Fibroblast of skin of right biceps (primary cell): Measurements from ENCODE around the gene GALNT18.
A peak's percentile ranks its signal among the peaks of the same experiment; 100 is the strongest.
"Not testable (repeated sequence)": the region's sequence is repeated elsewhere in the genome, so short reads cannot be mapped to it uniquely, and the experiment has no call there.

Experiments used
- DNase-seq: peaks from one replicate; pipeline ENCODE4 v3.0.0-alpha.2; 2013

GALNT18 gene

DNA sequence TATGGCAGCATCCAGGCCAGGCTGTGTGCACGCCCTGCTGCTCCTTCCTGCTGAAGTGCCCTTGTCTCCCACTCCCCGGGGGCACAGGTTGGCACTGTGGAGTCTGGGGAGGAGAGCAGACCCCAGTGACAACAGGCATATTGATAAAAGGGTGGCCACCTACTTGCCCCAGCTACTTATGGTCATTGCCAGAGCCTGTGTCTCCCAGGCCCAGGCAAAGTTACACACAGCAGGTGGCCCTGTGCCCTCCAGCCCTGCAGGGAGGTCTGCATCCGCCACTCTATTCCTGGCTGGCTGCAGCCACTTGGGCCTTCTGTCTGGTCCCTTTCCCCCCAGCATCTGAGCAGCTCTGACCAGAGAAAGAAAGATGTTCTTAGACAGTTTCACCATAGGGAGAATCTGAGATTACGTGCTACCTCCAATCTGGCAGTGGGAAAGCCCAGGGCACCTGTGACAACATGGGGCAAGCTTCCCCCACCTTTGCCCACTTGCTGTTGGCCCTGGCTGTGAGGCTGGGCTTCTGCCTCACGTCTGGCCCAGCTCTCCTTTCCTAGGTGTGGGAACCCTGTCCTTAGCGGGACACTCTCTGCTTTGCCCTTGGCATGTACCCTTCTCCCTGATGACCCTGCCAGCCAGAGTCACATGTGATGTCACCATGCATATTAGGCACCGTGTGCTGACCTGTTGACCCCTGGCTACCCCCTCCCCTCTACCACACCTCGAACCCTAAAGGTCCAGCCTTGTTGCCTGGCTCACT, 243.4 kb downstream of the GALNT18 start:
- DNase-seq, result no peak

DNA sequence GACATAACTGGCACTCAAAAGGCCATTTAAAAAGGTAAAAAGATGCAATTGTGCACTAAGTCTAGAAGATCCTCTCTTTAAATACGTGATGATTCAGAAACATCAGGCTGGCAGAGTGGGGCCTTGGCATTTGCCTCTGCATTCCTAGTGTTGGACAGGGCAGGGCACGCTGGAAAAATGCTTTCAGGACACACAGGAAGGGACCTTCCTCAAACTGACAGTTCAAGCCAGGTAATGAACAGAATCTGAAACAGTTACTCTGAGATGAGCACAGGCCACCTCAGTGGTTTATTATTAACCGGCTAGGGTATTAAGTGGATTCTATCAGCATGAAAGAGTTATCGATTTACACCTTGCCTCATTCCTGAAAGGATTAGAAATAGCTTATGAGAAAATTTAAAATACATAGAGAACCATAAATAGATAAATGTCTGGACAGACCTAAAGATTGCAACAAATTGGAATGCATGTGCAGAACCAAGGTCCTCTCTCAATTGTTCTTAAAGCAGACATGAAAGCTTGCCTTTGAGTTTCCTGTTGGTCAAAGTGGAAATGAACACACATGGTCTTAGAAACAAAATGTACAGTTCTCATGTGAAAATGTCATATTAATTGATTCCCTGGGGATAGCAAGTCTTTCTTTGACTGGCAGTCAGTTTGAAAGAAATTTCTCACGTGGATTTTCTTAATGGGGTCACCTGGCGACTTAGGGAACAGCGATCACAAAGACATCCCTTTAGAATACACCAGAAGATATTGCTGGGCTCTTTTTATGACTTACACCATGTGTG, 247.3 kb downstream of the GALNT18 start:
- no peak for DNase-seq

DNA sequence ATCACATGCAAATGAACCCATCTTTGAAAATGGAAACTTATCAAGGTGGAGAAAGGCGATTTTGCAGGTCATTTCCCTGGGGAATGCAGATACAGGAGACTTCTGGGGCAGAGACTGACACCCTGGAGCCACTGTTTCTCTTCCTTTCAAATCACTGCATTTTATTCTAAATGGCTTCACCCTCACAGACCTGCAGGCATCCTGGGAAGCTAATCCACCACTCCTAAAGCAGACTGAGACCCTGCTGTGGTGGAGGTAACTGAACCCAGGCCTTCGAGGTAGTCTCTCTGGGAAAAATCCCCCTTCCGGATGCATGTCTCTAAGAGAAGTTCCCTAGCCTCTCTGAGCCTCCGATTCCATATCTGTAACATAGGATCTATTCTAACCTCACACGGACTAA, 247.9 kb downstream of the GALNT18 start:
- DNase-seq, result no peak

DNA sequence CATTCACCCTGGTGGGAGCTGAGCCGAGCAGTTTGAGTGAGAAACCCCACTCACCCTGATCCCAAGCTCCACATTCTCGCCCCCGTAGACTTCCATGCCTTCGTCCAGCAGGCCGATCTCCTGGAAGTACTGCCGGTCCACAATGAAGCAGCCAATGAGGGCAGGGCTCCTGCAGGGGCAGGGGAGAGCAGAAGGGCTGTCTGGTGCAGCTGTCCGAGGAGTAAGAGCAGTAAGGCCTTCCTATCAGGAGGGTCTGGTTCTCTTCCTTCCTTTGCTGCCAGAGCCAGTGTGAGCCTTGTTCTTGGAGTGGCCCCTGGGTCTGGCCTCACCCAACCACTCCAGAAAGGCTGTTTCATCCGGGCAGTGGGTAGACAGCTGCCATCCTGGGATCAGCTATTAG, 249.3 kb downstream of the GALNT18 start:
- no peak for DNase-seq

DNA sequence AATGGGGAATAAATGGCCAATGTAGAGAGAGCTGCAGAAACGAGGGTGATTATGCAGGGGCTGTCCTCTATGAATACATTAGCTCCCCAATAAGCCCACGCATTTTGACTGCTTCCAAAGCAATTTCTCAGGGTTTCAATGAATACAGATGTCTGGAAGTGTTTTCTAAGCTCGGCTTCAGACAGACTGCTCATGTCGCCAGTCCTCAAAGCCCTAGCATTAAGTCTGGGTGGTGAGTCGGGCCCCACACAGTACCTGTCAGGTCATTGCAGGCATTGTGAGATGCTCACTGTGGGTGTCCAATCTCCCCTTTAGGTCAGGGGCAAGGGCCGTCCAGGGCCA, 250.9 kb downstream of the GALNT18 start:
- no peak for DNase-seq

DNA sequence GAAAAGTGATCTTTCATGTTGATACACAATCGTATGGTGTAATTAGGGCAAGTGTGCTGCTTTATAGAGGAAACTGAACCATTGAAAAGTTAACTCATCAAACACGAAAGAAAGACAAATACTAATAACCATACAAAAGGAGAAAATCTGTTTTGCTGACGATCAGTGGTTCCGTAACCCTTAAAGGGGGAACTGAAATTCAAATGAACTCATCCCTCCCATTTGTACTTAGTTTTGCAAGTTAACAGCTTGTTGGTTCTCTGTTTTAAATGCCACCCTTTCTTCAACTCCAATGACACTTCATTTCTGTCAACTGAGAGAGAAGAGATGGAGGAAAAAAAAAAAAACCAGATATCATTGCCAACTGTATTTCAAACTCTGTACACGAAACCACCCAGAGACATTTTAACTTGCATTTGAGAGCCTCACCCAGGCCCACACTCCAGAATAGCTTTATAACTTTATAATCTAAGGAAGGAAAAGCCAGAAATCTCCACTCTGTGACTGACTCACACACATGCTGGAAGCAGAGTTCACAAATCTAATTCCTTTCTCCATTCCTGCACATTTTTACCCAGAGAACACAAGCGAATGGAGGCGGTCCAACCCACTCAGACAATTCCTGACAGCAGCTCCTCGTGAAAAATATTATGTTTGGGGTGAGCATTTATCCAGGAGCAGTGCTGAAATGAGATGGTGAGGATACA, 251.4 kb downstream of the GALNT18 start:
- no peak for DNase-seq

DNA sequence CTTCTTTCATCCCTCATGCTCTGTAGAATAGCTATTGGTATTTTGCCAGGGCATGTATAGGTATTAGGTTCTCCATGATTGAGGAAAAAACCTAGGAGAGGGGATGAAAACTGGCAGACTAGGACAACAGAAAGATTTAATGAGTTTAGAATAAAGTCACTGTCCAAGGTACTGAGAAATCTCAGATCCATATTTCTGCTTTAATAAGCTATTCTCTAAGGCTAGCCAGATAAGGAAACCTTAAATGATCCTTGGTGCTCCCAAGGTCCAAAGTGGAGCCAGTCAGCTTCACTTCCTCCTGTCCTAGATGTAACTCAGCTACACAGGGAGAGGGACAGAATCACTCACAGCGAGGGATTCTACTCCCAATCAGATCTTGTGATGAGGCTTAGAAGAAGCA, 255.0 kb downstream of the GALNT18 start:
- peak; percentile 14 for DNase-seq

DNA sequence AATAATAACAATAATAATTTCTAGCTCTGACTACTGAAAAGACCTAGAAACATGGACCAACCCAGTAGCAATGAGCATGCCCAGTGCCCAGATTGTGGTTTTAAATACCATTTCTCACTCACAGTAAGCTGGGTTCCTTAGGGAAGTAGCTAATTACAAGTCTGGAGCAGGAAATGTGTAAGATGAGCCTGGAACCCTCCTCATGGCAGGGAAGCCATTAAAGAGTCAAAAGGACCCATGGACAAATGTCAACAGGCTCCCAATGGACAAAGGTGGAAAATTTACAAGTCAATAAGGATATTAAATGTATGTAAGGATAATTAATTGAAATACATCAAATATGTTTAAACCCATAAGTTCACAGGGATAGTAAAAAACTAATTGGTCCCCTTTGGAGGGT, 258.1 kb downstream of the GALNT18 start:
- DNase-seq, result no peak

DNA sequence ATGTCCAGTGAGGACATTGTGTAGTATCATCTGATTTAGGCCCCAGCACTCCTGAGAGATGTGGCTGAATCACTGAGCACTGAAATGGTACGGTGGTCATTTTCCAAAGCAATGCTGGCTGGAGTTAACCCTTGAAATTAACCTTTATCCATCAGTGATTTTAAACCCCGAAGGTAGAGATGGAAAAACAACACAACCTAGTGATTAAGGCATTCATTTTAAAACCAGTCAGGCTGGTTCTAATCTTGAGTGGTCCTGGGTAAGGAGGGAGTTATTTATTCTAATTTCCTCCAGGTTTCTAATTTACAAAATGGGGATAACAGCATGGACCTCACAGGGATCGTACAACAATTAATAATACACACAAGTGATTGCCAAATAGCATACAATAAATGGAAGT, 262.2 kb downstream of the GALNT18 start:
- no peak for DNase-seq

DNA sequence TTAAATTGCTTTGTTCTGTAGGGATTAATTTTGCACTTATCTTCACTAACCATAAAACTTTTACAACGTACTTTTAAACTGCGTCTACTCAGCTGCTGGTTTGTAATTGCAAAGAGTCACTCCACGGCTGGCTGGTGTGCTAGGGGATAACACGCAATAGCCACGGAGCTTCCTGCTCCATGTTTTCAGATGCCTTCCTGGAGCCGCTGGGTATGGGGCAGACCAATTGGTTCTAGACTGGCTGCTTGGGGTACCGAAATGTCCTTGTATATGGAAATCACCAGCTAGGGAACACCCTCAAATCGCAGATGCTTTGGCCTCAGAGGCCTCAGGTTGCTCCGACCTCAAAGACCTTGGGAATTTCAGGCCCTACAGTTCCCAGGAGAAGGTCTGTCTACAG, 265.0 kb downstream of the GALNT18 start:
- no peak for DNase-seq

DNA sequence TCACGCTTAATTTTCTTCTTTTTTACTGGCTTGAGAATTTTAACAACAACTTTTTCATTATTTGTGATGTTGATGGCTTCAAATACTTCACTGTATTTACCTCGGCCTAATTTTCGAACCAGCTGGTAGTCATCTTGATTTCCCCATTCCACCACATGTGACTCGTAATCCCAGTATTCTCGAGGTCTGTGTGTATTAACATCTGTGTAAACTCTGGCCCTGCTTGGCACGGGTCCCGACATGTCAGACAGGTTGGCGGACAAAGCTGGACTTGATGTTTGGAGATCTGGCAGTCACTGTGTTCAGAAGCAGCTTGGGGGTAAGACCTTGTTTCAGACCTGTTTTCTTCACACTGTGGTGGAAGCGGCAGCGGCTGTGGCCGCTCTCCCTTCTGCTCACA, 268.9 kb downstream of the GALNT18 start, which contains the start of gene CSNK2A3:
Gene CSNK2A3 (minus strand): TSS at position 373 of the 400 bp plus-strand sequence. CDS start 131 bp downstream, at position 242.
- DNase-seq, result not testable (repeated sequence)

DNA sequence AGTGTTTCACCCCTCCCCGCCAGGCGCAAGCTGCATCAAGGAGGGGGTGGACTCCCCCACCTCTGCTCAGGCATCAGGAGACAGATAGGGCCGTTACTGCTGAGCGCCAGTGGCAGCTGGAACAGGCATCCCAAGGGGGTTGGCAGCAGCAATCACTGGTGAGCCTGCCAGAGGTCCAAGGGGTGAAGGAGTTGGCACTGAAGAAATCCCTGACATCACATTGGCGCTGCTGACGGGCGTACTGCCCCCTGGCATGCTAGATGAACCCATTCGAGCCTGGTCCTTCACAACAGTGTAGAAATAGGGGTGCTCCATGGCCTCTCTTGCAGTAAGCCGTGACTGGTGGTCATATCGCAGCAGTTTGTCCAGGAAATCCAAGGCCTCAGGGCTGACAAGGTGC, 270.0 kb downstream of the GALNT18 start:
- DNase-seq, result not testable (repeated sequence)

DNA sequence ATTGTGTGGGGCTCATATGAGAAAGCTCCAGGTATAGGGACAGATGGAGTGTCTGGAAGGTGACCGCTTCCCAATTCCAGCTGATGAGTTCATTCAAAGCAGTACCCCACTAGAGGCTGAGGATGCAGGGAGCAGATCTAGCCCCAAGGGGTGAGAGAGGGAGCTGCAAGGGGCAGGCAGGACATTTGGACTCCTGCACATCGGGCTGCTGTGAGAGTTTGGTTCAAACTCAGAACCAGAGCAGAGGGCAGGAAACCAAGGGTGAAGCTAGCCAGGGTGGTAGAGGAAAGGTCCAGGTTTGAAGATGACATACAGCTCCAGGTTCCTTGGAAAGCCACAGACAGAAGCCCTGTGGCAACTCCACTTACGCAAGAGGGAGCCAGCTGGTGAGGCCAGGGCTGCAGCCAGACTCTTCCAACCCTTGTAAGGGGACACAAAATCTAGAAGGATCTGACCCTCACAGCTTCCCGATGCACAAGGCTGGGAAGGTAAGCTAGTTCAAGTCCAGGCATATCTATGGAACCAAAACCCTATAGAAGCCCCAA, 270.7 kb downstream of the GALNT18 start:
- DNase-seq, result no peak

DNA sequence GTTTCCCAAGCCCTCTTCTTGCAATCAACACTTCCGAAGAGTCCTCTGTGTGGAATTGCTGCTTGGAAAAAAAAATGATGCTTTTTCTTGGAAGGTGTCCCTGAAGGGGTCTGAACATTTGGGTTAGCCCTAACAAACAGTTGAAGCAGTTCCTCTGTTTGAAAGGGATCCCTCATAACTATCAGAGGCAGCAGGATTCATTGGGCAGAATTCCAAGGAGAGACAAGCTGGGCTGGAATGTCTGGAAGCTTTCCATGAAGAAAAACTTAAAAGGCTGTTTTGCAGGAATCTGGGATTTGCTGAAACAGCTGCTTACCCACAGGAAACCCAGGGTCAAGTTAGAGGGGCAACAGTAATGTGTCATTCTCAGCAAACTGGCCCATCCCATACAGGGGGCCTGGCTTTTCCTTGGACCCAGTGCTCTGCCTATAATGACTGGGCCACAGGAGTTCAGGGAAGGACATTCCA, 271.9 kb downstream of the GALNT18 start:
- peak; percentile 88 for DNase-seq

DNA sequence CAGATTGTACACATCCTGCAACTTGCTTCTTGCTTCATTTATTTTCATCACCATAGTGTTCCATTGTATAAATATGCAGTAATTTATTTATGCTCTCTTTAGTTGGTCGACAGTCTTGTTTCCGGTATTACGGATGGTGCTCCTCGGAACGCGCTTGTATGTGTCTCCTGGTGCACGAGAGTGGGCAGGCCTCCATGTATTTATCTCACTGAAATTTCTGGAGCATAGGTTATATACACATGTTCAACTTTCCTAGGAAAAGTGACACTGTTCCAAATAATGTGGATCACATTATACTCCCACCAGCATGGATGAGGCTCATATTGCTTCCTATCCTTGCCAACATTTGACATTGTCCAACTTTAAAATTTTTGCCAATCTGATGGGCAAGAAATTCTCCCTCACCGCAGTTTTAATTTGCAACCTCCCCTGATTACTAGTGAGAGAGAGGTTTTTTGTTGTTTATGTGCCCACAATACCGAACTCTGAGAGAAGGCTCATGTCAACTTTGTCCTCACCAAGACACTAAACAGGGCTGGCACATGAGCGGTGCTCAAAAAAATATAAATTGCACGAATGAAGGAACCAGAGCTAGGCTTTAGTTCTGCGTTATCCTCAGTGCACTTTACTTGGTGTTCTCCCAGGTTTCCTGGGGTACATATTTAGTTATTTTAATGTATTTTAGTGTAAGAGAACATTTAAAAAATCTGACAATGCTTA, 272.5 kb downstream of the GALNT18 start:
- no peak for DNase-seq

DNA sequence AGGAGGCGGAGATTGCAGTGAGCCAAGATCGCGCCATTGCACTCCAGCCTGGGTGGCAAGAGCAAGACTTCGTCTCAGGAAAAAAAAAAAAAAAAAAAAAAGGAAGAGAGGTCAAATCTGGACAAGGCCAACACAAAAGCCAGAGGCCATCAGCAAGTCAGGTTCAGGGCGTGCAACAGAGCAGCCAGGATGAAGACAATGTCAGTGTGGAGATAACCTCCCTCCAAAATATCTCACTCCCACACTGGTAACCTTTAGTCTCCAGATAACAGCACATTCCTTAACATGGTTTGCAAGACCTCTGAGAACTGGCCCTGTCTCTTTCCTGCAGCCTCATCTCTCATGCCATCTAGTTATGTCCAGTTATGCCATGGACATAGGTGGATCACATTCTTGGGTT, 273.5 kb downstream of the GALNT18 start:
- no peak for DNase-seq

DNA sequence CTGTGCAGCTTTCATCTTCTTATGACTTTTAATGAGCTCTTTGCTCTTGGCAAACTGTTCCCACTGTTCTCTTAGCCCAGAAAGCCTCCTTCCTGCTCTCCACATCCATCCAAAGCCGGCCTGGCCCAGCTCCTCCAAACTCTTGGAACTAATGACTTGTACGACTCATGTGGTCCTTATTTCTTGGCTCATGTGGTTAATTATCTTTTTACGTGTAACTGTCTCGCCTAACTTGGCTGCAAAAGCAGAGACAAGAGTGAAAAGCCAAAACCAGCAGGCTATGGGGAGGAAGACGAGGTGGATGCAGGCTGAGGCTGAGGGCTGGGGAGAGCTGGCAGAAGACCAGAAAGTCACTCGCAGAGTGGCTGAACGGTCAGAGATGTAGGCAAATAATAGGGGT, 274.2 kb downstream of the GALNT18 start:
- no peak for DNase-seq

DNA sequence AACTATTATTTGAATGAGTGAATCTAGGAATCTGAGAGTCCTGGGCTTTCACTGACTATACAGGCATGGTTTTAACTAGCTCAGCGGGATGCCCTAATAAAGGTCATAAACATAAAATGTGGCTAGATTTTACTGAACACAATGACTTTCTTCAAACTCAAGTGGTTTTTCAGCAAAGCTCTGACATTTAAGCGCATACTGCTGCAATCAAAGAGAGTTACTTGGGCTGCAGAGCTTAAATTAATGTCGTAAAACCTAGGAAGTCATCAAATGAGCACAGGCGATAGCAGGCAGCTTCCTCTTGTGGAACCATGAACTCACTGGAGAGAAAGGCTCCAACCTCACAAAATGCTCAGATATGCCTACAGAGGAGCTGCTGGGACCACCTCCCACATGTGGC, 275.5 kb downstream of the GALNT18 start:
- no peak for DNase-seq

DNA sequence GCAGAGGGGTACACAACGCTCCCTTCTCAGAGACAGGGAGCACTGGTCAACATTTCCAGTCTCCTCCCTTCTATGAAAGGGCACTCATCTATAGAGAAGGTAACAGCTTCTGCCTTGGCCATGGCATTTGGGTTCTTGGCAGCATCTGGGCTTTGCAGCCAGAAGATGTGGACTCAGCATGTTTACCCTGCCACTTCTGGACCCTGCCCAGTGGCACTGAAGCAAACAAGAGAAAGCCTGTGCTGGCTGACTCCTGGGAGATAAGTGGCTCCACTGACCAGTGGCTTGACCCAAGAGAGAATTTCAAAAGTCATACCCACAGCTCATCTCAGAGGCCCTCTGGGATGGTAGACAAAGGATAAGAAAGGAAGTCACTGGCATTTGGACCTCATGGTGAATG, 276.7 kb downstream of the GALNT18 start:
- DNase-seq, result no peak

DNA sequence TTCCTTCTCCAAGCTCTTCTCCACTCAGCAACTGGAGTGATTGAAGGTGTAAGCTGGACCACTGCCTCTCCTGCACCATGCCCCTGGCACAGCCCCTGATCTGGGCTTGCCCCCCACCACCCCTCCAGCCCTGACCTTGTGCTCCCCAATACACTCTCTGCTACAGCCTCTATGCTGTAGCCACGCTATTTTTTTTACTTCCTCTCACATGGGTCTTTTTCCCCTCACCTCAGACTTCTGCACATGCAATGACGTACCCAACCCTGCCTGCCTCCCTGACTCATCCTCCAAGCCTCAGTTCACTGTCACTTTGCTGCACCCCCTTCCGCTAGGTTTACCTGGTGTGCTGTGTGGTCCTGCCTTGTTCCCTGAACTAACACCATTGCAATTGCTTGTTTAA, 277.8 kb downstream of the GALNT18 start:
- DNase-seq, result no peak

DNA sequence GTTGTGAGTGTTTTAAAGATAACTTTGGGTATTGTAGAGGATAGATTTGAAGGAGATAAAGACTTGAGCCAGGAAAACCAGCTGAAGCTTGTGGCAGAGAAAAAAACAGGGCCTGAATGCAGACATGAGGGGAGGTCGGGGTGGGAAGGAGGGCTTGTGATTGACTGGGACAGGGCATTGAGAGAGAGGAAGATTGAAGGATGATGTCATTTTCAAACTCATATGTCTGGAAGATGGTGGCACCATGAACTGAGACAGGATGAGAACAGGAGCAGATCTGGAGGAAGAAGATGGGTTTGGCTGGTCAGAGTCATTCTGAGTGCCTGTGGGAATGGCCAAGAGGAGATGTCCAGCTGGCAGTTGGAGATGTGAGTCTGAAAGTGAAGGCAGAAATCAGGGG, 283.5 kb downstream of the GALNT18 start:
- DNase-seq, result no peak

DNA sequence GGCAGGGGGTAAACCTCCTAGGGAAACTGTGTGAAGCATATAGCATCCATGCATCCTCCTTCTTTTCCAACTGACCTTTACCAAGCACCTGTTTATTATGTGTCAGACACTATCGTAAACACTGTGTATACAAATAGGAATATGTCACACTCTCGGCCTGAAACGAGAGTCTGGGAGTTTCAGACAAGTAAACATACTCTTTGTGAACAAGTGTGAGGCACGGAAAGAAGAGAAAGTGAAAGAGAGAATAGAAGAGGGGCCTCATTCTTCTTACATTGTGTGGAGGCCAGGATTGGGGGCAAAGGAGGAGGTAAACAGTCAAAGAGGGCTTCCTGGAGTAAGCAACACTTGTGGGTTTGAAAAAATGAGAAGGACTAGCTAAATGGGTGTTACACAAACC, 285.1 kb downstream of the GALNT18 start:
- DNase-seq, result no peak

DNA sequence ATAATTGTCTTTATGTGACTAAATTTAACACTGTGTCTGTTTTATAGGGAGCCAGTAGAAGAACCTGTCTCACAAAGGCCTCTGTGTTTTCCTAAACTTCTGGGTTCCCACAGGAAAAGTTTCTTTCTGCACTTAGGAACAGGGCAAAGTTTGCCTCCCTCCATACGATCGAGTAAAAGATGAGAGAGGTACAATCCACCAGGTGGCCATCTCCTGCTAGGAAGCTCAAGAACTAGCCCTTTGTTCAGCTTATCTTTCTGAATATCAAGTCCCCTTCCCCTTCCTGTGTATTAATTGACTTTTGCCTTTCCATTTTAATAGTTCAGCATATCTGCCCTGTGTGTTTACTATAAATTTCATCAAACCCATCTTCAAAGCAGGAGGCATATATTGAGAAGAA, 286.8 kb downstream of the GALNT18 start:
- no peak for DNase-seq
